HG03457 (cell line): ENCODE measurements around the gene EML2.
"Not testable (repeated sequence)": the region's sequence is repeated elsewhere in the genome, so short reads cannot be mapped to it uniquely, and the experiment has no call there.

ENCODE experiments used
- ATAC-seq: cut with Tn5 transposase; IDR thresholded peaks from one replicate; pipeline ENCODE4 v1.9.1; 2021; ENCODE audit warnings: moderate number of reproducible peaks; ENCODE audit not compliant: unreplicated experiment

The EML2 gene

GRCh38 chr19:45621389-45621788, 17.8 kb downstream of the EML2 start:
- no peak for ATAC-seq

- ATAC-seq: no peak
Observed at GRCh38 chr19:45616704-45617017, 22.5 kb downstream of the EML2 start.

GRCh38 chr19:45615795-45616703, 23.1 kb downstream of the EML2 start:
- ATAC-seq: no peak

- ATAC-seq: not testable (repeated sequence)
Observed at GRCh38 chr19:45615056-45615455, 24.1 kb downstream of the EML2 start.

DNA sequence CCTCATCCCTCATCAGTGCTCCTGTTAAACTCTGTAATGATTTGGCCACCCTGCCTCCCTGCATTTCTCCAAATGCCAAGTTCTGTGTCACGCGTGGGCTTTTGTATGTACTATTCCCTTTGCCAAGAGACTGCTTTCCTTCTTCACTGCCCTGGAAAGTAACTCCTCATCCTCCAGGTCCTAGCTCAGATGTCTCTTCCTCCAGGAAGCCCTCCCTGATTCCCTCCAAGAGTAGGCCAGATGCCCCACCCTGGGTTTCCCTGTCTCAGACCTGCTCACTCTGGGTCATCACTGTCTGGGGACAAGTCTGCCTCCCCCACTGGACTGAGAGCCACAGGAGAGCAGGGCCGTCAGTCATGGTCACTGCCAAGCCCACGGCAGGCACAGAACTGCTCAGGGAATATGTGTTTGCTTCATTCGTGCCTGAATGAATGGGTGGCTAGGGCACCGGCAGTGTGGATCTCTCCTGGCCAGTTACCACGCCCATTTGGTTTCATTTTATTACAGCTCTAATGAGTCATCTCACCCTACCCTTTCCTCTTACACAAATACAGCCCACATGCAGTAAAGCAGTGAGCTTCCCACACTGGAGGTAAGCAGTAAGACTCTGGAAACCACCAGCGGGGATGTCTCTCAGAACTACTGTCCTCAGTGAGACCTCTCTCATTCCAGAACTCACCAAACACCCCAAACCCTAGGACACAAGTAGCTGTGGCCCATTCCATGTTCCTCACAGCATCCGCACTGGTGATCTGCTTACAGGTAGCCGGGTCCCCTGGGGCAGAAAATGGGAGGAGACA, 25.1 kb downstream of the EML2 start:
- no peak for ATAC-seq

DNA sequence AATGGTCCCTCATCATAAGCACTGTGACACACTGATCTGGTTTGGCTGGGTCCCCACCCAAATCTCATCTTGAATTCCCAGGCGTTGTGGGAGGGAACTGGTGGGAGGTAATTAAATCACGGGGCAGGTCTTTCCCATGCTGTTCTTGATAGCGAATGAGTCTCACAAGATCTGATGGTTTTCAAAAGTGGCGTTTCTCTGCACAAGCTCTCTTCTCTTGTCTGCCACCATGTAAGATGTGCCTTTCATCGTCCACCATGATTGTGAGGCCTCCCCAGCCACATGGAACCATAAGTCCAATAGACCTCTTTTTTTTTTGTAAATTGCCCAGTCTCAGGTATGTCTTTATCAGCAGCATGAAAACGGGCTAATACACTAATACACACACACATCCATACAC, 30.2 kb downstream of the EML2 start:
- no peak for ATAC-seq

- no peak for ATAC-seq
Observed at GRCh38 chr19:45607071-45608029, 31.8 kb downstream of the EML2 start.

DNA sequence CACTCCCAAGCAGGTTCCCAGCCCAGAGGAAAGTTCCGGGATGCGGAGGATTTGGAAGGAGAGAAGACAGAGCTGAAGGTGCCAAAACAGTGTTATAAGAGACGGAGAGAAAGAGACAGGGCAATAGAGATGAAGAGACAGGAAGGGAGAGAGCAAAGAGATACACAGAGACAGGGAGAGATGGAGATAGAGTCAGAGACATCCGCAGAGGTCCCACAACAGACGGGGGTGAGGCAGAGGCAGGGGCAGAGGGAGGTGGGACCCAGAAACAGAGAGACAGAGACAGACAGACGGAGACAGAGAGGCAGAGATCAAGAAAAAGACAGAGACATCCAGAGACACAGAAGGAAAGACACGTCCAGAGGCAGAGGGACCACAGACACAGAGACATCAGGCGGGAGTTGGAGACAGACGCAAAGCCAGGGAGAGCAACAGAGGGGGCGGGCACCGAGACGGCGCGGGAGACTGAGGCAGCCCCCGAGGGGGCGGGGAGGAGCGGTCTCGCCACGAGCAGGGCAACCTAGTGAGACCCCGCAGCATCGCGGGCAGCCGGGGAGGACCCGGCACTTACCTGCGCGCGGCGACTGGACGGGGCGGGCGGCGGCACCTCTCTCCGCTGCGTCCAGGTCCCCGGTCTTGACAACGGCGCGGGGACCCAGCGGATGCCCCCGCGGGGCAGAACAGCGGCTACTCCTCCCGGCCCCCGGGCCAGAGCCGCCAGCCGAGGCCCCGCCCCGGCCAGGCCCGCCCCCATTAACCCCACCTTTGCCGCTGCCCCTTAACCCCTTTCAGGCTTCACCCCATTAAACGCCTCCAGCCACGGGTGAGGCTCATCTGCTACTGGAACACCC, 37.4 kb downstream of the EML2 start, which contains the start of gene GPR4:
Gene GPR4, minus strand, starts transcription at position 689 of the 851 bp plus-strand sequence. CDS start 10,346 bp downstream, outside the sequence.
- ATAC-seq: no peak

- ATAC-seq: no peak
Observed at GRCh38 chr19:45601115-45601514, 38.1 kb downstream of the EML2 start.

GRCh38 chr19:45600340-45600885, 38.8 kb downstream of the EML2 start:
- ATAC-seq: no peak

- no peak for ATAC-seq
Observed at GRCh38 chr19:45599286-45599685, 39.9 kb downstream of the EML2 start.

- no peak for ATAC-seq
Observed at GRCh38 chr19:45598267-45599001, 40.8 kb downstream of the EML2 start.

DNA sequence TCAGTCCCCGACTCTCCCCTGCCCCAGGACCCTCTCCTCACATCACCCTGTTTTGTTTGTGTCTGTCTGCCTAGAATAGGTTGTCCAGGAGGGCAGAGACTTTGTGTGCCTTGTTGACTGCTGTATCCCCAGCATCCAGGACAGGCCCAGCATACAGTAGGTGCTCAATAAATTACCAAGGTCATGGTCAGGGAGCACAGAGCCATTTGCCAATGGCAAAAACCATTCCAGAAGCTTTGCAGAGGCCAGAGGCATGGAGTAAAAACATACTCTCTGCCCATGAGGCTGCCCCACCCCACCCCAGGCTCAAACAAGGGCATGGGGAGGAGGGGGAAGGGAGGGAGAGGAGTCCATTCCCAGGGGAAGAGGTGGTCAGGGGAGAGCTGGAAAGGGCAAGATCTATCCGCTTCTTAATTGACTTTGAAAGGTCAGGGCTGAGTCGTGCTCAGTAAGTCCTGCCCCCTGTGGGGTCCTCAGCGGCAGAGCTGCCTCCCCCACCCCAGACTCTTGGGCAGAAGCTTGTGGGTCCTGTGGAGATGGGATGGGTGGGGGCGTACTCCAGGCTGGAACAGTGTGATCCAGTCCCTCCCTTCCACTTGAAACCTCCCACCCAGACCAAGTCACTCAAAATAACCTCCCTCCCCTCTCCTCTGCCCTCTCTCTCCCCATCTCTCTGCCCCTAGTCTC, 41.6 kb downstream of the EML2 start:
- no peak for ATAC-seq

DNA sequence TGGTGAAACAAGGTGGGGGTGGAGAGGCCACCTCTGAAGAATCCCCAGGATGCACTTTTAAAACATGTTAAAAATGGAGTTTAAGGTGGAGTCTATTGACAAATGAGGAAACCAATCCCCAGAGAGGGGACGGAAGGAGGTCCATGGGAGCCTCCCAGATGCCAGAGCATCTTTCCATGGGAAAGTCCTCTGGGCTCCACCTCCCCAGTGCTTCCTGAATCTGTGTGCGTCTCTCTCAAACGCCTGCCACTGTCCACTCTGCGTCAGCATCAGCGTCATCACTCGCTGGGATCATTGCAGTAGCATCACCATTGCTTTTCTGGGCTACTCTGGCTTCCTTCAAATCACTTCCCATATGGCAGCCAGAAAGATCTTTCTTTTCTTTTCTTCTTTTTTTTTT, 43.4 kb downstream of the EML2 start:
- ATAC-seq: no peak

GRCh38 chr19:45593520-45593919, 45.7 kb downstream of the EML2 start:
- no peak for ATAC-seq

- ATAC-seq: no peak
Observed at GRCh38 chr19:45592366-45592765, 46.8 kb downstream of the EML2 start.

GRCh38 chr19:45591638-45592005, 47.6 kb downstream of the EML2 start:
- no peak for ATAC-seq

DNA sequence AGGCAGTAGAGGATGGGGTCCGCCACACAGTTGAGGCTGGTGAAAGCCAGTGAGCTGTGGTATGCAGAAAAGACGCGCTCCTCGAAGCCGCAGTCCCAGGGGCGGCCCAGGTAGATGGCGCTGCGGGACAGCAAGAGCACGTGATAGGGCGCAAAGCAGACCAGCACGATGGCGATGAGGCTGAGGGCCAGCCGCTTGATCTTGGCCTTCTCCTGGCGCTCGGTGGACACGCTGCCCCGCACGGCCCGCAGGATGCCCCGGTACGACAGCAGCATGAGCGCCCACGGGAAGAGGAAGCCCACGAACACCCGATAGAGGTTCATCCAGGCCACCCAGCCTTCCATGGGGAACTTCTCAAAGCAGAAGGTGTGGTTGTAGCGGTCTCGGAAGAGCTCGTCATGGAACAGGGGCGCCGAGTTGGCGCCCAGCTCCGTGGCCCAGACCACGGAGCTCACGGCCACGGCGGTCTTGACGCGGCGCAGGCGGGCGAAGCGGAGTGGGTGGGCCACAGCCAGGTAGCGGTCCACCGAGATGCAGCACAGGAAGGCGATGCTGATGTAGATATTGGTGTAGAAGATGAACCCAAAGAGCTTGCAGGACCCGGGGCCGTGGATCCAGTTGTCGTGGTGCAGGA, 48.1 kb downstream of the EML2 start:
- no peak for ATAC-seq
